Activated CD4-positive, alpha-beta T cell treated with anti-CD3 and anti-CD28 coated beads, Interleukin-2, amount 50 U/mL, for 16 hours (primary cell): ENCODE data around the gene ZNF814.
"Not testable (repeated sequence)": the region's sequence is repeated elsewhere in the genome, so short reads cannot be mapped to it uniquely, and the experiment has no call there.

Source experiments
- DNase-seq: peaks from one replicate; pipeline ENCODE4 v3.0.0-alpha.2; 2020

The ZNF814 gene

DNA sequence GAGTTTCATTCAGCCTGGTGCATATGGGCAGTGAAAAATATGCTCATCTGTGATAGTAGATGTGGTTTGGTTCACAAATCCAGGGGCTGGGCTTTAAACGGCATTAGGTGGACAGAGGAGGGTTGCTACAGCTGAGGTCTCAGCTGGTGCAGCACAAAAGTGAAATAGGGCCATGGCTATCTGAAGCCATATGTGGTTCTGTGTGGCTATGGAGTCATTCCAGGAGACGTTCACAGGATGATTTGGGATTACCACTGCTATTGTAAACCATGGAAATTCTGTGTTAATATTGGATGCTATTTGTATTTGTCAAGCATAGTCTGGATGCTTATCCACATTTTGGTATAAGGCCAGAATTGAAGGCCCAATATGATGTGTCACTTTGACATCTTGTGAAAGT, 34.7 kb downstream of the ZNF814 start:
- DNase-seq, result not testable (repeated sequence)

DNA sequence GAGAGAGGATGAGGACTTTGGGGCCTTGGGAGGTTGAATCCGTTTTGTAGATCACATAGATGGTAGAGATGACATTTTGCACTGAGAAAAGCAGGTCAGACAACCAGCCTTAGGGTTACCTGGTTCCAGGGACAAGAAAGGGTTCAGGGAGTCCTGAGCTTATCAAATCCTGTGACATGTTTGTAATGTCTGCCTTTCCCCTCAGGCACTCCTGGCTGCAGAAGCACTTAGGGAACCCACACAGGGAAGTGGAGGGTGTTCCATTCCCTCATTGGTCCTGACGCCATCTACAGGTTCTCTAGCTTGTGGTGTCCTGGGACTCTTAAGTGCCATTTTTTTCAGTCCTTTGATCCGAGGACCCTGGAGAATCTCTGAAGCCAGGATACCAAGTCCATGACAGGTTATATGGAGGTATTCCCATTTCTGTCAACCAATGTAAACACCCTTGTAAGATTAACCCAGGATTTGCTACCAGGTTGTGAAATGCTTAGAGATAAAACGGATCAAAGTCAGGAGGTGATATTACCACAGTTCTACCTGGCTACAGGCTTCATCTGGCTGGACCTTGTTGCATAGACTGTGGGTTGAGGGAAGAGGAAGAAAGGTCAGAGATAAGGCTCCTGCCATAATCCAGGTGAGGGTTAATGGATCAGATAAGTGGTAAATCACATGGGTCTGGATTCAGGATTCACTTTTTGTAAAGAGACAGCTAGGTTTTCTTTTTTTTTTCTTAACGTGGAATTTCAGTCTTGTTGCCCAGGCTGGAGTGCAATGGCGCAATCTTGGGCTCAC, 36.8 kb downstream of the ZNF814 start:
- DNase-seq, result not testable (repeated sequence)

DNA sequence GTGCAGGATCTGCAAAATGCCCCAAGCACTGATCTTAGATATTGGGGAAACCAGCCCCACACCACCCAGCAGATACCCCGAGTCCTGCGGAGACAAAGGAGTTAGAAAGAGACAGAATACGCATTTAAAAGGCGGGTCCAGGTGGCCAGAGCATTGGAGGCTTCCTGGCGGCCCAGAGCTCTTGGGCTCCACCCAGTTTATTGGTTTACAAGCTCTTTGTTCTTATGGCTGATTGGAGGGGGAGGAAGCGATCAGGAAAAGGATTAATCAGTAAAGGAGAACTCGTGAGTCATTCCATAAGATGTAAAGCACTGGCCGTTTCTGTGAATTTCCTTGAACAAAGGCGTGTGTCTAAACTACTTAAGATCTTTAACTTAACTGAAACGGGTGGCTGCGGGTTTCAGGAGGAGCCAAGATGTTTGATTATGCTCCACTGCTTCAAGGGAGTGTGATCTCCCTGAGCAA, 38.3 kb downstream of the ZNF814 start:
- peak; percentile 38 for DNase-seq

DNA sequence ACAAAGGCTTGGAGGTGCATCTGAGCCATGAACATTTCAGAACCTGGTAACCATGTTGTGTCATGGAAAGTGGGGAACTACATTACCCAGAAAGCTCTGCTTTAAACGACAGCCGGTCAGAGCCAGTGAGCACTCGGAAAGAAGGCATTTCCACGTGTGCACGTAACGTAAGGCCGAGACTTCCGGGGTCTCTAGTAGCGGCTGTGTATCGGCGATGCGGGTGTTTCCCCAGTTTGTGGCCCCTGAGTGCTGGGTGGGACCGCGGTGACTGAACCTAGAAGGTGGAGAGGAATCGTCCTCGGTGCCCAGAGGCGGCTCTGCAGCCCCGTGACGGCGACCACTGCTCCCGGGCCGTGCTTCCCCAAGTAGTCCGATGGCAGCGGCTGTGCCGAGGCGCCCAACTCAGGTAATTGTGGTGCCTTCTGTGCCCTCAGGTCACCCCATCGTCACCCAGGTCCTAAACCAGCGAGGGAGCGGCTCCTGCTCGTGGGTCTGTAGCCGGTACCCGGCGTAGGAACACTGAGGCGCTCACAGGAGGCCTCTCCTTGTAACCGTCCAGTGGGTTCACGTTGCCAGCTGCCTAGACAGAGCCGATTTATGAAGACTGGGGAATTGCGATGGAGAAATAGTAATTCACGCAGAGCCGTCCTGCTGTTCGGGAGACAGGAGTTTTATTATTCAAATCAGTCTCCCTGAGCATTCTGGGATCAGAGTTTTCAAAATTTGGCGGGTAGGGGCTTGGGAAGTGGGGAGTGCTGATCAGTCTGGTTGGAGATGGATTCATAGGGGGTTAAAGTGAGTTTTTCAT, 39.0 kb downstream of the ZNF814 start, which contains the start of gene ZNF587:
Gene ZNF587 (plus strand): TSS at position 194 of the 808 bp plus-strand sequence. CDS start 180 bp downstream, at position 374.
- DNase-seq, result peak; percentile 88

DNA sequence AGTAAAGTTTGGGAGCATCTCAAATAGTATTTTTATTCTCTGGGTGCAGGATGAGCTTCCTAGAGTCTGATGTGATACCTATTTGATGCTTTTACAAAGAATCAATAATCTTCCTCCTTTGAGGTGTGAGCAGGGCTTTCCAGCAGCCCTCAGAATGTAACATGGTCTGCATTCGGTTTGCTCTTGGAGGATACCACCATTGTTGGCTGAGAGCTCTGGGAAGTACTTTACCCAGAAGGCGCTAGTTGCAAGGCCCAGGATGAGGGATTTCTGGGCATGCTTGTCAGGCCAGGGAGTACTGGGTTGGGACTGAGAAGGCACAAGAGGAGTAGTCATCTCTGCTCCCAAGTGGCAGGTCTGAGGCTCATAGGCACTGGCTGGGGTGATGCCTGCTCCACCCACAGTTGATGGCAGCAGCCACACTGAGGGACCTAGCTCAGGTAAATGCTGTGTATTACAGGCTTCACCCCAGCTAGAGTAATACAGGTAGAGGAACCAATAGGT, 39.6 kb downstream of the ZNF814 start:
- not testable (repeated sequence) for DNase-seq

DNA sequence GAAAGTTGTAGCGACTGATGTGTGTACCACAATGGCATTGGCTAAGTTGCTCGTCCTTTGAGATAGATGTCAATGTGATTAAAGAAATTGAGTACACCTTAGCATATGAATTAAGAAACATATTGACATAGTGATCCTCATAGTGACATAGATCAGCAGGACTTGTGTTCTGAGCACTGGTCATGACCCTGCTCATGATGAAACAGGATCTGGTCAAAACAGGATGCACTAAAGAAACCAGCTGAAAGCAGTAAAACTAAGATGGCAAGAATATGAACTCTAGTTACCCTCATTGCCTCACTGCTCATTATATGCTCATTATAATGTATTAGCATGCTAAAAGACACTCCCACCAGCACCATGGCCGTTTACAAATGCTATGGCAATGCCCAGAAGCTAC, 41.7 kb downstream of the ZNF814 start:
- DNase-seq, result not testable (repeated sequence)

DNA sequence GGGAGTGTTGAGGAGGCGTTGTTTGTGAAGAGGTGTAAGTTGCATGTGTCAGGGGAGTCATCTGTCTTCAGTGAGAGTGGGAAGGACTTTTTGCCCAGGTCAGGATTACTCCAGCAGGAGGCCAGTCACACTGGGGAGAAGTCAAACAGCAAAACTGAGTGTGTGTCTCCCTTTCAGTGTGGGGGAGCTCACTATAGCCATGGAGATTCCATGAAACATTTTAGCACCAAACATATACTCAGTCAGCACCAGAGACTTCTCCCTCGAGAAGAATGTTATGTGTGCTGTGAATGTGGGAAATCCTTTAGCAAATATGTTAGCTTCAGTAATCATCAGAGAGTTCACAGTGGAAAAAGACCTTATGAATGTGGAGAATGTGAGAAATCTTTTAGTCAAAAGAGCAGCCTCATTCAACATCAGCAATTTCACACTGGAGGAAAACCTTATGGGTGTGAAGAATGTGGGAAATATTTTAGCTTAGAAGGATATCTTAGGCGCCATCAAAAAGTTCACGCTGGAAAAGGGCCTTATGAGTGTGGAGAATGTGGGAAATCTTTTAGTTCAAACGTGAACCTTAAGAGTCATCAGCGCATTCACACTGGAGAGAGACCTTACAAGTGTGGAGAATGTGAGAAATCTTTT, 47.6 kb downstream of the ZNF814 start:
- DNase-seq, result no peak

DNA sequence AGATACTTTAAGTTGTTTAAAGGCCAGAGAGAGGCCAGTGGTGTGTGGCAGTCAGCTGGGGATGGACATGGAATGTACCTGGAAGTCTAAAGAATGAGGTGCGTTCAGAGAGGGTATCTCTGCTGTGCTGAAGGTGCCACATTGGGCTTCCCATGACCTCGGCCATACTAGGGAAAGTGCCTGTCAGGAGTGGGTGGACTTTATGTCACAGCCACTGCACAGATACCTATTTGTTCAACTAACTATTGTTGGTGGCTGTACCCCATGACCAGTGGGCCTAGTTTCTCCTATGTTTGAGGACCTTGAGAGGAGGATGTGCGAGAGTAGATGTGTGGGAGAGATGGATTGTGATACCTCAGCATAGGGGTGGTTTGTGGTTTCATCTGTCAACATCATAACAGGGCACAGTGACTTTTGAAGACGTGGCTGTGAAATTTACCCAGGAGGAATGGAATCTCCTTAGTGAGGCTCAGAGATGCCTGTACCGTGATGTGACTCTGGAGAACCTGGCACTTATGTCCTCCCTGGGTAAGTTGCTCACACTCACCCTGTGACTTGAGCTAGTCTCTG, 50.1 kb downstream of the ZNF814 start:
- not testable (repeated sequence) for DNase-seq

DNA sequence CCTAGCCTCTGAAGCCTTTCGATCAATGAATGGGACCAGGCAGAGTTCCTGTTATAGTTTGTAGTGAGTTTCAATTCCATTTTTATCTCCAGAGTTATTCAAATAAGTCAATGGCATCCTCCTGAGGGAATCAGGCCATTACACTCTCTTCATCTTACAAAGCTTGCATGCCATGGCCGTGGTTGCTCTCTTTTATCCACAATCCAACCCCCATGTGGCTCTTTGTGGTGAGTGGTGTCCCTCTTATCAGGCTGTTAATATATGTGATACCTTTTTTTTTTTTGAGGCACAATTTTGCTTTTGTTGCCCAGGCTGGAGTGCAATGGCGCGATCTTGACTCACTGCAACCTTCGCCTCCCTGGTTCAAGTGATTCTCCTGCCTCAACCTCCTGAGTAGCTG, 51.8 kb downstream of the ZNF814 start:
- not testable (repeated sequence) for DNase-seq

DNA sequence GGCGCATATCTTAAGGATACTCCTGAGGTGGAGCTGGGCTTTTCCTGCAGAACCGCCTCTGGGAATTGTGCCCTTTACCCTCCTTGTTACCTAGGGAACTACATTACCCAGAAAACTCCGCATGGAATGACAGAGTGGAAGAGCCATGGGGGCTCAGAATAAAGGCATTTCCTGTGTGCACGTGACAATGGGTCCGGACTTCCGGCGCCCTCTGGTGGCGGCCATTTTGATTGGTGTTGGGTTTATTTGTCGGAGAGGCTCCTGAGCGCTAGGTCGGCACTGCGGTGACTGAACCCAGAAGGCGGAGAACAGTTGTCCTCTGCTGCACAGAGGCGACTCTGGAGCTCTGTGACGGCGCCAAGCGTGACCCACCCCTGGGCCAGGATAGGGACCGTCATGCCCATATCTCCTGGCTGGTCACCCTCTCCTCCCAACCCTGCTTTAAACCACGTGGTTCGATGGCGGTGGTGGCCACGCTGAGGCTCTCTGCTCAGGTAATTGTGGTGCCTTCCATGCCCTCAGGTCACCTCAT, 58.7 kb downstream of the ZNF814 start, which contains the start of gene ZNF587B:
Gene ZNF587B (plus strand): TSS at position 229 of the 532 bp plus-strand sequence. CDS start 230 bp downstream, at position 459.
- no peak for DNase-seq

DNA sequence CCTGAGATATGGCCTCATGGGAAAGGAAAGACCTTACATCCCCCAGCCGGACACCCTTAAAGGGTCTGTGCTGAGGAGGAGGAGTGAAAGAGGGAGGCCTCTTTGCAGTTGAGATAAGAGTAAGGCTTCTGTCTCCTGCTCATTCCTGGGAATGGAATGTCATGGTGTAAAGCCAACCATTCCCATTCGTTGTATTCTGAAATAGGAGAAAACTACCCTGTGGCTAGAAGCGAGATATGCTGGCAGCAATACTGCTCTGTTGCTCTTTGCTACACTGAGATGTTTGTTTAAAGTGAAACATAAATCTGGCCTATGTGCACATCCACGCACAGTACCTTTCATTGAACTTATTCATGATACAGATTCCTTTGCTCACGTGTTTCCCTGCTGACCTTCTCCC, 59.5 kb downstream of the ZNF814 start:
- DNase-seq, result no peak

DNA sequence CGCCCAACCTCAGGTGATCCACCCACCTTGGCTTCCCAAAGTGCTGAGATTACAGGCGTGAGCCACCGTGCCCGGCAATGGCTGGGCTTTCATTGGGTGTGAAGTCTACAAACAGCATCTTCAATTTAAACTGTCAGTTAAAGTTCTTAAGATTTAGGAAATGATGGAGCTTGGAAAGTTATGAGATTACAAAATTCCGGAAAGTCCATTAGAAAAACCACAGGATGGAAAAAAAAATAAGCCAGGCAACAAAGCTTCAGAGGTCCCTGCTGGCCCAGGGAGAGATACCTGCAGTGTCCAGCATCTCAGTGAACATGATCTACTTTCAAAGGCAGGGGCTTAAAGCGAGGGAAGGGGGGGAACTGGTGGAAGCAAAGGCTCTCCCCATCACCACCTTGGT, 63.3 kb downstream of the ZNF814 start:
- no peak for DNase-seq

DNA sequence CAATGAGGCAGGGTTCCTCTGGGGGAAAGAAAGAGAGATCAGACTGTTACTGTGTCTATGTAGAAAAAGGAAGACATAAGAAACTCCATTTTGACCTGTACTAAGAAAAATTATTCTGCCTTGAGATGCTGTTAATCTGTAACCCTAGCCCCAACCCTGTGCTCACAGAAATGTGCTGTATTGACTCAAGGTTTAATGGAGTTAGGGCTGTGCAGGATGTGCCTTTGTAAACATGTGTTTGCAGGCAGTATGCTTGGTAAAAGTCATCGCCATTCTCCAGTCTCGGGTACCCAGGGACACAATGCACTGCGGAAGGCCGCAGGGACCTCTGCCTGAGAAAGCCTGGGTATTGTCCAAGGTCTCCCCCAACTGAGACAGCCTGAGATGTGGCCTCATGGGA, 65.2 kb downstream of the ZNF814 start:
- DNase-seq, result not testable (repeated sequence)

DNA sequence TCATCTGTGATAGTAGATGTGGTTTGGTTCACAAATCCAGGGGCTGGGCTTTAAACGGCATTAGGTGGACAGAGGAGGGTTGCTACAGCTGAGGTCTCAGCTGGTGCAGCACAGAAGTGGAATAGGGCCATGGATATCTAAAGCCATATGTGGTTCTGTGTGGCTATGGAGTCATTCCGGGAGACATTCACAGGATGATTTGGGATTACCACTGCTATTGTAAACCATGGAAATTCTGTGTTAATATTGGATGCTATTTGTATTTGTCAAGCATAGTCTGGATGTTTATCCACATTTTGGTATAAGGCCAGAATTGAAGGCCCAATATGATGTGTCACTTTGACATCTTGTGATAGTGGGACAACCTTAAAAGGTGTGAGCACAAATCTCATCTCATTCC, 65.7 kb downstream of the ZNF814 start:
- DNase-seq, result not testable (repeated sequence)

DNA sequence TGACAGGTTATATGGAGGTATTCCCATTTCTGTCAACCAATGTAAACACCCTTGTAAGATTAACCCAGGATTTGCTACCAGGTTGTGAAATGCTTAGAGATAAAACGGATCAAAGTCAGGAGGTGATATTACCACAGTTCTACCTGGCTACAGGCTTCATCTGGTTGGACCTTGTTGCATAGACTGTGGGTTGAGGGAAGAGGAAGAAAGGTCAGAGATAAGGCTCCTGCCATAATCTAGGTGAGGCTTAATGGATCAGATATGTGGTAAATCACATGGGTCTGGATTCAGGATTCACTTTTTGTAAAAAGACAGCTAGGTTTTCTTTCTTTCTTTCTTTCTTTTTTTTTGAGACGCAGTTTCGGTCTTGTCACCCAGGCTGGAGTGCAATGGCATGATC, 67.3 kb downstream of the ZNF814 start:
- not testable (repeated sequence) for DNase-seq

DNA sequence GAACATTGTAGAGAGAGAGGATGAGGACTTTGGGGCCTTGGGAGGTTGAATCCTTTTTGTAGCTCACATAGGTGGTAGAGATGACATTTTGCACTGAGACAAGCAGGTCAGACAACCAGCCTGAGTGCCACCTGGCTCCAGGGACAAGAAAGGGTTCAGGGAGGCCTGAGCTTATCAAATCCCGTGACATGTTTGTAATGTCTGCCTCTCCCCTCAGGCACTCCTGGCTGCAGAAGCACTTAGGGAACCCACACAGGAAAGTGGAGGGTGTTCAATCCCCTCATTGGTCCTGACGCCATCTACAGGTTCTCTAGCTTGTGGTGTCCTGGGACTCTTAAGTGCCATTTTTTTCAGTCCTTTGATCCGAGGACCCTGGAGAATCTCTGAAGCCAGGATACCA, 67.7 kb downstream of the ZNF814 start:
- not testable (repeated sequence) for DNase-seq

DNA sequence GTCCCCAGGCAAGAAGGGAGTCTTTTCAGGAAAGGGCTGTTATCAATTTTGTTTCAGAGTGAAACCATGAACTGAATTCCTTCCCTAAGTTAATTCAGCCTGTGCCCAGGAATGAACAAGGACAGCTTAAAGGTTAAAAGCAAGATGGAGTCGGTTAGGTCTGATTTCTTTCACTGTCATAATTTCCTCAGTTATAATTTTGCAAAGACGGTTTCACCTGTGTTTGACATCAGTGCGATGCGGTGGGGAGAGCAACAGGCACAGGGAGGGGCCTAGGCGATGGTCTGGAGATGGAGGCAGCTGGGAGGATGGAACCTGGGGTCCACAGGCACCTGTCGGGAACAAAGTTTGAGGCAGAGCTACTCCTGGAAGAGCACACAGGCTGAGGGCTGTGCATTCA, 68.2 kb downstream of the ZNF814 start:
- DNase-seq, result no peak

DNA sequence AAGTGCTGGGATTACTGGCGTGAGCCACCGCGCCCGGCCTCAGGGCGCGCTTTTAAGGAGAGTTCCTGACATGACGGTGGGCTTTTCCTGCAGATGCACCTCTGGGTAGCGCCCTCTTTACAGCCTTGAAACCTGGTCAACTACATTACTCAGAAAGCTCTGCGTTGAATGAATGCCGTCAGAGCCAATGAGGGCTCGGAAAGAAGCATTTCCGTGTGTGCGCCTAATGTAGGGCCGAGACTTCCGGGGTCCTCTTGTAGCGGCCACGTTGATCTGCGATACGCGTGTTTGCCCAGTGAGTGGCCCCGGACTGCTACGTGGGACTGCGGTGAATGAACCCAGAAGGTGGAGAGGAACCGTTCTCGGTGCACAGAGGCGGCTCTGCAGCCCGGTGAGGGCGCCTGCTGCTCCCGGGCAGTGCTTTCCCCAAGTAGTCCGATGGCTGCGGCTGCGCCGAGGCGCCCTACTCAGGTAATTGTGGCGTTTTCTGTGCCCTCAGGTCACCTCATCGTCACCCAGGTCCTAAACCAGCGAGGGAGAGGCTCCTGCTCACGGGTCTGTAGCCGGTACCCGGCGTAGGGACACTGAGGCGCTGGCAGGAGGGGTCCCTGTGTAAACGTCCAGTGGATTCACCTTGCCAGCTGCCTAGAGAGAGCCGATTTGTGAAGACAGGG, 69.2 kb downstream of the ZNF814 start:
- peak; percentile 92 for DNase-seq

DNA sequence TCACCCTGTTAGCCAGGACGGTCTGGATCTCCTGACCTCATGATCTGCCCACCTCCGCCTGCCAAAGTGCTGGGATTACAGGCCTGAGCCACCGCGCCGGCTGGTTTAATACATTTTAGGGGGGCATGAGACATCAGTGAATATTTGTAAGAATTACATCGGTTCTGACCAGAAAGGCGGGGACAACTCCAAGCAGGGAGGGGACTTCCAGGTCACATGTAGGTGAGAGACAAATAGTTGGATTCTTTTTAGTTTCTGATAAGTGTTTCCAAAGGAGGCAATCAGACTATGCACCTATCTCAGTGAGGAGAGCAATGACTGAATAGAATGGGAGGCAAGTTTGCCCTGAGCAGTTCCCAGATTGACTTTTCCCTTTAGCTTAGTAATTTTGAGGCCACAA, 70.5 kb downstream of the ZNF814 start:
- no peak for DNase-seq

DNA sequence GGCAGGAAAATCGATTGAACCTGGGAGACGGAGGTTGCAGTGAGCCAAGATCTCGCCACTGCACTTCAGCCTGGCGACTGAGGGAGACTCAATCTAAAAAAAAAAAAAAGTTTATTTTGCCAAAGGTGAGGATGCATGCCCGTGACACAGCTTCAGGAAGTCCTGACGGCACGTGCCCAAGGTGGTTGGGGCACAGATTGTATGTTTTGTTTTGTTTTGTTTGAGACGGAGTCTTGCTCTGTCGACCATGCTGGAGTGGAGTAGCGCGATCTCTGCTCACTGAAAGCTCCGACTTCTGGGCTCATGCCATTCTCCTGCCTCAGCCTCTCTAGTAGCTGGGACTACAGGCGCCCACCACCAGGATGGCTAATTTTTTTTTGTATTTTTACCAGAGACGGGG, 70.9 kb downstream of the ZNF814 start:
- DNase-seq, result no peak

DNA sequence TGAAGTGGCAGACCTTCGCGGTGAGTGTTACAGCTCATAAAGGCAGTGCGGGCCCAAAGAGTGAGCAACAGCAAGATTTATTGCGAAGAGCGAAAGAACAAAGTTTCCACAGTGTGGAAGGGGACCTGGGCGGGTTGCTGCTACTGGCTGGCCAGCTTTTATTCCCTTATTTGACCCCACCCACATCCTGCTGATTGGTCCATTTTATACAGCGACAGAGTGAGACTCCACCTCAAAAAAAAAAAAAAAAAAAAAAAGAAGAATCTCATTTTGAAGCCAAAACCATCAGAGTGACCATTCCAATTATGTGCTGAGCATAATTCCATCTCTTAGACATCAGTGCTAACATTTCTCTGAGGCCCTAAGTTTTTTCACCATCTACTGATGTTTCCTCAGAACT, 72.2 kb downstream of the ZNF814 start:
- no peak for DNase-seq
